NCI-H82 treated with DMSO at 0.1 percent for 48 hours (cell line): ENCODE data around the gene AGXT2.

Experiments
- DNase-seq: peaks from one replicate; lab custom pipeline; 2025; ENCODE audit not compliant: unreplicated experiment; lab: John Stamatoyannopoulos, UW

AGXT2 gene

GRCh38 chr5:35047785-35048404 lies at the start of gene AGXT2:
Gene AGXT2 (minus strand): TSS chr5:35047949. CDS start chr5:35047892, 57 bp downstream.
- DNase-seq, result no peak

- no peak for DNase-seq
Measured at GRCh38 chr5:35096932-35097331, 49.2 kb upstream of the AGXT2 start.

GRCh38 chr5:35096216-35096615 lies 48.5 kb upstream of the AGXT2 start:
- no peak for DNase-seq

DNA sequence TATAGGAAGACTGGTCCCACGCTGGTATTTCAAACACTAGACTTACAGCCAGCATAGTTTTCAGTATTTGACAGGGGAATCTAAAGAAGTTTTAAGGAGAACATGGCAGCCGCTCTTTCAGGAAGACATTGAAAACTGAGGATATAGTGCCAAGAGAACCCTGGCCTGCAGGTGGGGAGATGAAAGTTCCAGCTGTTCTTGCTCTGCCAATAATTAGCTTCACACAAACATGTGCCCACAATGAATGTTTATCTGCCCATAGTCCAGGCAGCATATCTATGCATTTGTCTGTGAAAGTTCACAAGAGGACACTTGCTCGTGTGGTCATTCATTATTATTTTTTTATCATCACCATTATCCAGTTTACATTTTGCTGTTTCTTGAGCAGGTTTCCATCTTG lies 47.6 kb upstream of the AGXT2 start:
- no peak for DNase-seq

GRCh38 chr5:35094948-35095347 lies 47.2 kb upstream of the AGXT2 start:
- no peak for DNase-seq

DNA sequence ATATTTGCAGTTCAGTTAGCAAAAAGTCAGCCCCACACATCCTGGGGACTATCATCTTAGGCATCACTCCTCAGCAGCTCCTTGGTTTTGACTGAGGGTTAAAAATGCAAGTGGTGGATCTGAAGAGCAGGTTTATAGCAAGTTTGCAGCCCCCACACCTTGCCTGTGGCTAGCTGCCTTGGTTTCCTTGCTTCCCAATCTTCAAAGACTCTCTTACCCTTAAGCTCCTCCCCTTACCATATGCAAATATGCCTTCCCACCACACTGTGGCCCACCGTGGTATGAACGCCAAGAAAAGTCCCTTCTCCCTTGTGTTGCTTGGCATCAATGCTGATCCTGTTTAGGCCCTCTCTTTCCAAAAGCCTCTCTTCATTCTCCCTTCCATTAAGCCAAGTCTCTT lies 45.0 kb upstream of the AGXT2 start:
- DNase-seq, result no peak

DNA sequence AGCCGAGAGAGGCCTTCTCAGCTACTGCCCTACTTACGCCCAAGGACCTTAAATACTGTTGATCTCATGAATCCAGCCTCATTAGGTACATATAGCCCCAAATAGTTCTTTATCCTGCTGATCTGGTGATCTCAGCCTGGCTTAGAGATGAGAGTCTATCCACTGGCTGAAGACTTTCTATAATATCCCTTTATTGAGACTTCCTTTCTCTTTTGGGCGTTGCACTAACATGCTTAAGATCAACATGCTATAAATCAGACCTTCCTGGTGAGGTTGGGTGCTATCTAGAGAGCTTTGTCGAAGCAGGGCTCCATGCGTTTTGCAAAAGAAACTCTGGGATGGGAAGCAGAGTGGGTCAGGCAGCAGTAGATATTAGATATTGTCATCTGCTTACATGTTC lies 44.0 kb upstream of the AGXT2 start:
- DNase-seq, result no peak

- DNase-seq, result peak; percentile 2
Measured at GRCh38 chr5:35089334-35090314, 41.9 kb upstream of the AGXT2 start.

DNA sequence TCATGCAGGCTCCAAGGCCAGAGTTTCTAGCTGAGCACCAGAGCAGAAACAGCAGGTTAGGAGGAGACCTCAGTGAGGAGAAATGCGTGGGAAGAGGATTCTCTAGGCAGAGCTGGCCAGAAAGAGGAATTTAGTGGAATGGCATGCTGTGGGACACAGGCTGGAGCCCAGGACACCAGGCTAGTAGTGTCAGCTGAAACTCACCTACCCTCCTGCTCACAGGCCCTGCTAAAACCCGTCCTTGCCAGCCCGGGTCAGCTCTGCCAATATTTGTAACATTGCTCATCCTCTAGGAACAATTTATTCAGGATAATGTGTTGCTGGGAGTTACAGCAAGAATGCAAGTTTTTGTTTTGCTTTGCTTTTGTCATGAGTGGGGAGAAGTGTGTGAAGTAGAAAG lies 40.2 kb upstream of the AGXT2 start:
- DNase-seq, result no peak

DNA sequence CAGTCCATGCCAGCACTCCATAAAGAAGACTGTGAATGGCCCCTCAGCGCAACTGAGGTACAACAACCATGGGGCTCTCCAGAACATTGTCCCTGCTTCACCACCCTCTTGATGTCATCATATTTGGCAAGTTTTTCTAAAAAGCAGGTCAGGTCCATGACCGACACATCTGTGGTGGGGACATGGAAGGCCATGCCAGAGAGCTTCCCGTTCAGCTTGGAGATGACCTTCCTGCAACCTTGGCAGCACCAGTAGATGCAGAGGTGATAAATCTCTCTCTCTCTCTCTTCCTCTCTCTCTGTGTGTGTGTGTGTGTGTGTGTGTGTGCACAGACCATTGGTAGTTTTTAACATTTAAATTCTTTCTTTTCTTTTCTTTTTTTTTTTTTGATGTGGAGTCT lies 35.4 kb upstream of the AGXT2 start:
- DNase-seq, result no peak

- no peak for DNase-seq
Measured at GRCh38 chr5:35082530-35082929, 34.8 kb upstream of the AGXT2 start.

- DNase-seq, result no peak
Measured at GRCh38 chr5:35081134-35081533, 33.4 kb upstream of the AGXT2 start.

DNA sequence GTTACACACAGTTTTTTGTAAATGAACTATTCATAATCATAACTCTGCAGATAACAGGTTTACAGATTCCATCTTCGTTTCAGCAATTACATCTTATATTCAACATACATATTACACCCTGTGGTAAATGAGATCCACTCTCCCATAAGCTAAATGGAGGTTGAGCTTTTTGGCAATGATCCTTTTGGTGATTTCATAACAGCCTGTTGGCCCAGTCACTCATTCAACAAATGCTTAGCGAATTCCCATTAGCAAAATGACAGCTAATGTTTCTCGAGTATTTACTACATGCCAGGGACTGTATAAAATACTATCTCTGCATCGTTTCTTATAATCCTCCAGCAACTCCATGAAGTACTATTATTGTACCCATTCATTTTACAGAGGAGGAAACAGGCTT lies 25.4 kb upstream of the AGXT2 start:
- no peak for DNase-seq

DNA sequence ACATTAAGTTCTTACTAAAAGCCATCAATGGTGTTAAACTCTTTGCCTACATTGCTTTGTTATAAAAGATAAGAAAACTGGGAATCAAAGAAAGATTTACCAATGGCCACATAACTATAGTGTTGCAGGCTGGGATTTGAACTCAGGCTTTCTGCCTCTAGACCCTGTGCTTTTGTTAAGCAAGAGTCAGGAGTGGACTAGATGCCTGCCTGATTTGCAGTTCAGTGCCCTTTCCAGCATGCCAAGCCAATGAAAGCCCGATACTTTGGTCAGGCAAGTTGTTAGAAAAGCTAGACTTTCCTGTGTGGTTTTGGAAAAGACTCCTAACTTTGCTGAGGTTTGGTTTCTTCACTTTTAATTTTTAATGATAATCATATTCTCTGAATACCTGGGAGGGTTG lies 21.4 kb upstream of the AGXT2 start:
- no peak for DNase-seq

DNA sequence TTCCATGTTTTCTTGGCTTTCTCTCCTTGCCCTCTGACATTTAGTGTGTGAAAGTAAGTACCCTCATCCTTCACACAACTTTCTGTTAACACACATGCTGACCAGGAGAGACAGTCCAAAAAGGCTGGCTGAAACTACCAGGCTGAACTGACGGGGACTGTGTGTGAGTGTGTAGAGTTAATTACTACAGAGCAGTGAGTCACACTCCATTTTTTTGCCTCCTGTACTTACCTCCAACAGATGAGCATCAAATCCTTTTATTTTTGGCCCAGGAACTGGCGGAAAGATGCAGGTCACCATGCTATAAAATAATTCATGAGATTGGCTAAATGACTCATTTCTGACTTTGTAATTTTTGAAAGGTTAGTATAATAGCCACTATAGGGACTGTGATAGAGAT lies 20.2 kb upstream of the AGXT2 start:
- DNase-seq, result no peak

DNA sequence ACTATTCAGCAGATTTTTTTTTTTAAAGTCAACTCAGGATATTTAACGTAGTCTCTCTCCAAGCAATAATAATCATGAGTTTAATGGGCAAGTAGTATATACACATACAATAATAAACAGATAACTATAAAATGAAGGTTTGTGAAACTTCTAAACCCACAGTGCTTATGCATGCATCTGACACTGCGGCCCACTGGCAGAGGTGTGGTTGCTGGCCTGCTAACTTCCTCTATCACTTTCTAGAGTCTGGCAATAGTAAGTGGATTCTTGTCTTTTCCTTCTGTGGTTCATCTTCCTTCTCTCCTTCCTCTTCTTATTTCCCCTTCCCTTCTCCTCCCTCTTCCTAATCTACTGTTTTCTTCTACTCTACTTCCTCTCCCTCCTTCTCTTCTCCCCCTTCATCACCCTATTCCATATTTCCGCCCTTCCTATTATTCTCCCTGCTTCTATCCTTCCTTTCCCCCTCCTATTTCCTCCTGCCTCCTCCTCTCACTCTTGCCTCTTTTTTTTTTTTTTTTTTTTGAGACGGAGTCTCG lies 18.6 kb upstream of the AGXT2 start:
- no peak for DNase-seq

GRCh38 chr5:35063414-35063813 lies 15.7 kb upstream of the AGXT2 start:
- DNase-seq, result no peak

DNA sequence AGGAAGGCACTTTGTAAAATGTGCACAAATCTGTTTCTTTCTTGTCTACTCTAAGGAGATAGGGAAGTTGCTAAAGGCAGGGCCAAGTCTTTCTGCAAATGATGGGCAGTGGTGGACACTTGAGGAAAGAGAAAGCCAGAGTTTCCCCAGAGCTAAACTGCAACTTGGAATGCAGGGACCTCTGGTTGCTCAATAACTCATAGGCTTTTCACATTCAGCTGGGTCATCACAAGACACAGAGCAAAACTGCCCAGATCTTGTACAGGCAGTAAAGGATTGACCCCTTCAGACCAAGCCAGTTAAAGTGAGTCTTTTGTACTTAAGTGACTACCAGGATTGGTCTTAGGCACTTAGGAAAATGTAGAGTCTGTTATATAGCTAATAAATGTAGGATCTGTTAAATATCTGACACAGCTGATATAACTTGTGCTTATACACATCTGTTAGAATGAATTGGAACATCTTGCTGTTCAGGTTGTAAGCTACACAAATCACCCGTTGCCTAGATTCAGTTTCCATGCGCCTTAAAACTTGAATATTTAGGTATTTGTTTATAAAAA lies 13.5 kb upstream of the AGXT2 start:
- no peak for DNase-seq

DNA sequence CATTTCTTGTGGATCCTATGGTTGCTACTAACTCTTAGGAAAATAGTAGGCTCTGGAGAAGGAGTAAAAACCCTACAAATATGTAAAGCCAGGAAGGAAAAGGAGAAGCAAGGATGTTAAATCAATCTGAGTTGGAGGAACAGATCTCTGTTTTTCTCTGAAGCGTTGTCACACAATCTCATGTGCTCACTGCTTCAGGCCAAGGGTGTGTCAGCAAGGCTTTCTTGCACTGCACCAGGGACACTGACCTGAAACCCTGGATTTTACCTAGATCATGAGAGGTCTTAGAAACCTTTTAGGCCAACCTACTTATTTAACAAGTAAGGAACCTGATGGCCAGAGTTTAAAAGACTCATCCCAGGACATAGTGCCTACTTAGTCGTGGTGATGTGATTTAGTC lies 12.5 kb upstream of the AGXT2 start:
- DNase-seq, result no peak

DNA sequence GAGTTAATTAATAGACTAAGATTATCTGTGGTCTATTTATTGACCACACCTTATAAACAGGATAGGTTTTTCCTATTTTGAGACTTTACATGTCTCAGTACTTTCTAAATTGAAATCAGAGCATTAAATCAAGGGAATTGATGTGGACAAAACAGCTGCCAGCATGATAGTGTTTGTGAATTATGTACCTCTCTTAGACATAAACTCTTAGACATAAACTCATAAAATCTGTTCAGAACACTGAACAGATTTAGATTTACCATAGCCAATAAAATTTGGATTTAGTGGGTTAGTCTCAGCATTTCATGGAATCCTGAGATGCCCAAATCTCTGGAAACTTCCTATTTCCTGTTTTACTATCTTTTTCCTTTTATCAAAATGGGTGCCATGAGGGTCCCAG lies 11.5 kb upstream of the AGXT2 start:
- no peak for DNase-seq

GRCh38 chr5:35058374-35058788 lies 10.6 kb upstream of the AGXT2 start:
- DNase-seq, result no peak

DNA sequence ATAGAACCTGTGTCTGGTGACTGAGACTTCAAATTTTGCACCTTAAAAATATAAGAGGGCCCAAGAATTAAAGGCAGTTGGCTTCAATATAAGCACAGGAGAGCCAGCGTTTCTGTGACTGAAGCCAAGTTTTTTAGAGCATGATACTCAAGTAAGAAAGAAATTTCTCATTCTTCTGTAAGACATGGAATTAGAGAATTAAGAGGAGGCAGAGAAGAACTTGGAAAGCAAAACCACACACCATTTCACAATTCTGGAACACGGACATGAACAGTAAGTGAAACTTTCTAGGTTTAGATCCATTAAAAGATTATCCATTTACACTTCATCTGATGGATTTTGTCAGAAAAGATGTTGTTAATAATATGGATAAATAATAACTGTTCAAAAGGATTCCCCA lies 8.9 kb upstream of the AGXT2 start:
- no peak for DNase-seq
